Liver (tissue), 9 donors: Measurements from ENCODE around the gene SEMA6B. TPM values are rescaled to one million over a fixed set of nuclear protein-coding genes. Genes with fewer than 3 reads are reported as not detected.

Experiments
- DNase-seq: peaks from one replicate; pipeline ENCODE4 v3.0.0-alpha.2; 2017; ENCODE audit warnings: low spot score
- H3K27ac ChIP-seq, 2 donors: one replicate each; pipeline ENCODE4 v1.7.0; 2013; ENCODE audit warnings: inconsistent platforms in 2 of 2, low read length in 2 of 2, control low read depth in 1 of 2, low read depth in 1 of 2, mild to moderate bottlenecking in 1 of 2
- H3K27me3 ChIP-seq, 4 donors: one replicate each; pipeline versions ENCODE4 v1.6.1 to v1.7.0; 2013; ENCODE audit warnings: low read length in 3 of 4, inconsistent platforms in 1 of 4, mild to moderate bottlenecking in 1 of 4, moderate library complexity in 1 of 4; ENCODE audit not compliant: control insufficient read depth in 4 of 4, insufficient read depth in 4 of 4
- H3K36me3 ChIP-seq, 4 donors: one replicate each; pipeline versions ENCODE4 v1.6.1 to v1.7.0; 2013; ENCODE audit warnings: low read length in 3 of 4, mild to moderate bottlenecking in 3 of 4, low read depth in 1 of 4, moderate library complexity in 1 of 4; ENCODE audit not compliant: control insufficient read depth in 4 of 4, insufficient read depth in 3 of 4
- H3K4me1 ChIP-seq, 4 donors: one replicate each; pipeline versions ENCODE4 v1.6.1 to v1.7.0; 2013; ENCODE audit warnings: low read length in 3 of 4, mild to moderate bottlenecking in 3 of 4, moderate library complexity in 1 of 4; ENCODE audit not compliant: control insufficient read depth in 4 of 4, insufficient read depth in 4 of 4
- H3K4me3 ChIP-seq, 3 donors: one replicate each; pipeline versions ENCODE4 v1.6.1 to v1.7.0; 2013; ENCODE audit warnings: low read length in 3 of 3, control low read depth in 1 of 3, low read depth in 1 of 3, mild to moderate bottlenecking in 1 of 3
- H3K9ac ChIP-seq, 2 donors: one replicate each; pipeline ENCODE4 v1.7.0; 2013; ENCODE audit warnings: low read length in 2 of 2, mild to moderate bottlenecking in 2 of 2, moderate library complexity in 2 of 2, control low read depth in 1 of 2, low read depth in 1 of 2
- H3K9me3 ChIP-seq, 4 donors: one replicate each; pipeline versions ENCODE4 v1.6.1 to v1.7.0; 2013; ENCODE audit warnings: low read length in 3 of 4; ENCODE audit not compliant: control insufficient read depth in 4 of 4
- EGR1 ChIP-seq, 2 donors: IDR thresholded peaks; 2 replicates each; pipeline ENCODE4 v1.6.1; 2016 to 2018; ENCODE audit warnings: antibody characterized with exemption in 2 of 2, low read depth in 2 of 2
- FOXA1 ChIP-seq: IDR thresholded peaks from 2 replicates; pipeline ENCODE4 v1.6.1; 2016; ENCODE audit warnings: antibody characterized with exemption
- FOXA2 ChIP-seq: IDR thresholded peaks from 2 replicates; pipeline ENCODE4 v1.6.1; 2016; ENCODE audit warnings: antibody characterized with exemption
- GABPA ChIP-seq, 2 donors: IDR thresholded peaks in 1 of 2; conservative IDR thresholded peaks in 1 of 2; 2 replicates each; pipeline ENCODE4 v1.6.1; 2016; ENCODE audit warnings: antibody characterized with exemption in 2 of 2, mild to moderate bottlenecking in 1 of 2, moderate library complexity in 1 of 2
- HNF4A ChIP-seq, 2 donors: conservative IDR thresholded peaks; 2 replicates each; pipeline ENCODE4 v1.6.1; 2016; ENCODE audit warnings: antibody characterized with exemption in 2 of 2, mild to moderate bottlenecking in 2 of 2
- HNF4G ChIP-seq: IDR thresholded peaks from 2 replicates; pipeline ENCODE4 v1.6.1; 2016; ENCODE audit warnings: antibody characterized with exemption
- MAX ChIP-seq: IDR thresholded peaks from 2 replicates; pipeline ENCODE4 v1.6.1; 2016; ENCODE audit warnings: antibody characterized with exemption
- REST ChIP-seq: IDR thresholded peaks from 2 replicates; pipeline ENCODE4 v1.6.1; 2016; ENCODE audit warnings: antibody characterized with exemption, mild to moderate bottlenecking
- RXRA ChIP-seq, 2 donors: IDR thresholded peaks; 2 replicates each; pipeline ENCODE4 v1.6.1; 2017 to 2018; ENCODE audit warnings: antibody characterized with exemption in 2 of 2, mild to moderate bottlenecking in 1 of 2
- SP1 ChIP-seq: IDR thresholded peaks from 2 replicates; pipeline ENCODE4 v1.6.1; 2018; ENCODE audit warnings: antibody characterized with exemption, mild to moderate bottlenecking
- TAF1 ChIP-seq: conservative IDR thresholded peaks from 2 replicates; pipeline ENCODE4 v1.6.1; 2016; ENCODE audit warnings: antibody characterized with exemption, mild to moderate bottlenecking
- ZBTB33 ChIP-seq: IDR thresholded peaks from 2 replicates; pipeline ENCODE4 v1.6.1; 2016; ENCODE audit warnings: antibody characterized with exemption
- WGBS: extraction: QIAGEN DNeasy Blood & Tissue Kit; methylation state at CpG from one replicate; pipeline ENCODE4 v1.1.7; 2013; 5-methylcytosine and 5-hydroxymethylcytosine counted together
- polyA plus RNA-seq, 2 donors: library from polyadenylated mRNA; stranded (reverse) in 1 of 2; unstranded in 1 of 2; fragments of 200-250 nt in 1 of 2; fragments of >200 nt in 1 of 2; fragmentation: Nextera tagmentation in 1 of 2; extraction: Ambion mirVana in 1 of 2; gene quantifications; one replicate each; pipeline versions ENCODE4 v1.2.1 to v1.2.3, GENCODE V29; 2013 to 2015
- total RNA-seq, 2 donors: library from RNA; depleted of rRNA; stranded (reverse); fragments of >200 nt; gene quantifications; one replicate each; pipeline ENCODE4 v1.2.3, GENCODE V29; 2014
- donor health status: healthy.
- donor health status: healthy.
- donor health status: healthy.
- donor health status: healthy.
- donor health status: healthy.

Gene SEMA6B
- total and polyA plus RNA-seq, 4 donors, result 0.58 to 3.2 (median 2.9) TPM

GRCh38 chr19:4588291-4588761 is 28.8 kb upstream of the SEMA6B start:
- no peaks in the 10 kb centered on the region for H3K27me3 ChIP-seq

GRCh38 chr19:4587527-4587926 is 28.0 kb upstream of the SEMA6B start:
- H3K4me1 ChIP-seq, result peaks cover 6 to 12% (median 9%) of the 10 kb centered on the region in 4 donors
- TF ChIP-seq TAF1, result no peak
- TF ChIP-seq MAX, result no peak
- no peak for TF ChIP-seq FOXA1
- no peaks in the 10 kb centered on the region for H3K36me3 ChIP-seq
- H3K27me3 ChIP-seq, result no peaks in the 10 kb centered on the region
- no peak for DNase-seq
- H3K27ac ChIP-seq, result no peak overlapping the region
- 90% methylated on average over 6 of the region's 6 CpGs for WGBS
- H3K9ac ChIP-seq, result no peak overlapping the region
- H3K9me3 ChIP-seq, result no peaks in the 10 kb centered on the region
- H3K4me3 ChIP-seq, result no peak overlapping the region

More at GRCh38 chr19:4588291-4588761, 28.8 kb upstream of the SEMA6B start:
- H3K9me3 ChIP-seq, result no peaks in the 10 kb centered on the region
- WGBS, result 80% methylated on average over 9 of the region's 9 CpGs
- TF ChIP-seq MAX (no peak), FOXA2 (no peak), HNF4G (no peak), REST (no peak), EGR1 (IDR thresholded peaks at IDR 0.05; ENCODE audit: low read depth in 2 of 2) (no peak), ZBTB33 (no peak), TAF1 (no peak), SP1 (no peak), GABPA (IDR thresholded peaks at IDR 0.05 in 1 of 2, conservative IDR thresholded peaks at IDR 0.05 in 1 of 2) (no peak), HNF4A (conservative IDR thresholded peaks at IDR 0.05) (no peak)
- no peak for DNase-seq
- no peaks in the 10 kb centered on the region for H3K36me3 ChIP-seq
- H3K4me1 ChIP-seq, result peaks cover 6 to 12% (median 9%) of the 10 kb centered on the region in 4 donors
- H3K27ac ChIP-seq, result no peak overlapping the region
- H3K9ac ChIP-seq, result no peak overlapping the region
- no peak overlapping the region for H3K4me3 ChIP-seq

- H3K27ac ChIP-seq, result no peak overlapping the region
- peaks cover 0 to 3% (median under 1%) of the 10 kb centered on the region in 4 donors for H3K27me3 ChIP-seq
- 92% methylated on average over 6 of the region's 6 CpGs for WGBS
Observed at GRCh38 chr19:4586691-4587090, 27.2 kb upstream of the SEMA6B start.

More at GRCh38 chr19:4586691-4587090, 27.2 kb upstream of the SEMA6B start:
- H3K9ac ChIP-seq, result no peak overlapping the region
- H3K9me3 ChIP-seq, result no peaks in the 10 kb centered on the region
- H3K36me3 ChIP-seq, result no peaks in the 10 kb centered on the region
- no peak overlapping the region for H3K4me3 ChIP-seq
- no peak for TF ChIP-seq RXRA (IDR thresholded peaks at IDR 0.05)
- peaks cover 6 to 12% (median 11%) of the 10 kb centered on the region in 4 donors for H3K4me1 ChIP-seq
- no peak for DNase-seq
